GM12891 (cell line): ENCODE measurements around the gene STK36.

Experiments used
- POLR2A ChIP-seq: IDR thresholded peaks from 2 replicates; pipeline ENCODE4 v1.6.1; 2011; ENCODE audit warnings: low read depth, low read length, control low read depth
- POLR2AphosphoS5 ChIP-seq: IDR thresholded peaks from 2 replicates; pipeline ENCODE4 v1.6.1; 2011; ENCODE audit warnings: low read depth, low read length, control low read depth

GRCh38 chr2:218694405-218695145, 22.7 kb downstream of the STK36 start:
- TF ChIP-seq POLR2AphosphoS5 (no peak), POLR2A (no peak)
